ENCODE results near the gene HS2ST1.

HS2ST1 gene

DNA sequence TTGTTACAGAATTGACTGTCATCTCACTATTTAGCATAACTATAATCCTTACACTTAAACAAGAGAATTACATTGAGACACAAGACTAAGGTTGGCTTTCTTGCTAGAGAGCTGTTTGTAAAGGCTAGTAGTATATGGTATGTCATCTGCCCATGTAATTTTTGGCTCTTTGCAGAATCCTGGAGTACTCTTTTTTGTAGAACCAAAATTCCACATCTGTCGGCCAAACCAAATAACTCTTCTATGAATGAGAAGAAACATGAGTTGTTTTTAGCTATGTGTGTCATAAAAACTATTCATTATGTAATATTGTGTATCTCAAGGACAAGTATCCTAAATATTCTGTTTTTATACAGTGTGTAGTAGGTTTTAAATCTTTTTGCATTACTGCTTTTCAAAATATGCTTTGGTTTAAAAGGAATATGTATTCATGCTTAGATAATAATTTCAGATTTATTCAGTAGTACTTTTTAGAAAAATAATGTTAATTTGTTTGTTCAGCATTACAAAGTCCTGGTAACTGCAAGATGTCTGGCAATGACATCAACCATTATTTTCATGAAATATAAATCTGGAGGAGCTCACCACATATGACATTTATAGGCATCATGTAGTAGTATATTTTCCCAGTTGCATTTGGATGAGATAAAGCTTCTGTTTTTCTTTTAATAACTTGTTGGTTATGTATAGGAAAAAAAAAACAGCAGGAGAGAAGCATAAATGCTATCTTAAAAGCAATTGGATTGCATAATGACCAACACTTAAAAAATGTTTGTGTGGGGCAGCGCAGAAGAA is 159.8 kb downstream of the HS2ST1 start:
- no peak for DNase-seq

DNA sequence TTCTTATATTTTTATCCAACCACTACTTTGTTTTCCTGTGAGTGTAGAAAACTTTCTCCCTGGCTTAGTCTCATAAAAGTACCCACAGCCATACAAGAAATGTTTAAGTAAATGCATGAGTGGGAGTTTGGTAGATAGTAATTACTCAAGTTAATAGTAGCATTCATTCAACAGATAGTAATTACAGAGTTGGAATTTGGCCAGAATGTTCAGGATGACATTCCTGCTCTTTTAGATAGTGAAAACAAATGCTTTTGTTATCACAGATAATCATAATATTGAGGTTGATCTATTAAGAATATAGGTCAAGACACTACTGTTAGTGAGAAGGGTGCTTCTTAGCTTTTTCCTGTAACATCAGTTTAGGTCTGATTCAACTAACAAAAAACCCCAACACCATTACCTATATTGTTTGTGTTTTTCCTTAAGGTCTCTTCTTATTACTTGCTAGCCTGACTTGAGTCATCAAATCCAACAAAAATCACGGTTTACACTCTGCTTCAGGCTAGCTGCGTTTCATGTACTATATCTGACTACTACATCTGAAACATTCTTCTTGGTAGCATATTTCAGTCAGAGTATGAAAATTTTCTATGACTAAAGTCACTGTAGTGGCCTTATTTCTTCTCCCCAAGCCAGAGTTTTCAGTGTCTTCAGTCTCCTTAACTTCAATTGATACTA is 163.7 kb downstream of the HS2ST1 start:
- no peak for DNase-seq

DNA sequence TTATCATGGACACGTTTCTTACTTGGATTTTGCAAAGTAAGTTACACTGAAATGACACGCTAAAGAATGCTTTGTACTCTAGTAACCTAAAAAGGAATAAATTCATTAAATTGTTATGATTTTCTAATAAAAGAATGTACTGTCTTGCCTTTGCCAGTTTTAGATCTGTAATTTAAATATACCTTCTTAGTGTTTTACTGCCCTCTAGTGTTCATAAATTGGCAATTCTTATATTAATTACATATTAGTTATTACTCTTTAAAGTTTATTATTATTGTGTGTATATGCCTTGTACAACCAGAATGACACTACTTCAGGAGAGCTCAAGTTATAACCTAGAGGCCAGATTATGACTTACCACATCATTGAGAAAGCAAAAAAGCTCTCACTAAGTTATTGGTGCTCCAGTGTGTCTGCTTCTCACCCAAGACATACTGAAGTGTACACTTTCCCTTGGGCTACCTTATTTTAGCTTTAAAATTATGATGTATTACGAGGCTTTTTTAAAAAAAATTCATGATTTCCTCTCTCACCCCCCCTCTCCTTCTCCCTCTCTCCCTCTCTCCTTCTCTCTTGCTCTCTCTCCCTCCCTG is 169.9 kb downstream of the HS2ST1 start:
- no peak for DNase-seq

DNA sequence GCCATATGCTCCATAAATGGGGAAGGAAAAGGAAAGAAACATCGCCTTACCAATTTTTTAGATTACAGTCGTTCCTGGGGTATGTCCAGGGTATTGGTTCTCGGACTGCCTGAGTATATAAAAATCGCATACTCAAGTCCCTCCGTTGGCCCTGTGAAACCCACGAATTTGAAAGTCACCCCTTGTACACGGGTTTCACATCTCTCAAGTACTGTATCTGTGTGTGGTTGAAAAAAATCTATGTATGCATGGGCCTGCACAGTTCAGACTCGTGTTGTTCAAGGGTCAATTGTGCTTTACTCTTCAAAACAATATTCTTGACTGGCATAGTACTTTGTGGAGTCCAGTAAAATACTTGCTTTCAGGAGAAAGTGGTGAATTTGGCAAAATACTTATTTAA is 171.7 kb downstream of the HS2ST1 start:
- no peak for DNase-seq

DNA sequence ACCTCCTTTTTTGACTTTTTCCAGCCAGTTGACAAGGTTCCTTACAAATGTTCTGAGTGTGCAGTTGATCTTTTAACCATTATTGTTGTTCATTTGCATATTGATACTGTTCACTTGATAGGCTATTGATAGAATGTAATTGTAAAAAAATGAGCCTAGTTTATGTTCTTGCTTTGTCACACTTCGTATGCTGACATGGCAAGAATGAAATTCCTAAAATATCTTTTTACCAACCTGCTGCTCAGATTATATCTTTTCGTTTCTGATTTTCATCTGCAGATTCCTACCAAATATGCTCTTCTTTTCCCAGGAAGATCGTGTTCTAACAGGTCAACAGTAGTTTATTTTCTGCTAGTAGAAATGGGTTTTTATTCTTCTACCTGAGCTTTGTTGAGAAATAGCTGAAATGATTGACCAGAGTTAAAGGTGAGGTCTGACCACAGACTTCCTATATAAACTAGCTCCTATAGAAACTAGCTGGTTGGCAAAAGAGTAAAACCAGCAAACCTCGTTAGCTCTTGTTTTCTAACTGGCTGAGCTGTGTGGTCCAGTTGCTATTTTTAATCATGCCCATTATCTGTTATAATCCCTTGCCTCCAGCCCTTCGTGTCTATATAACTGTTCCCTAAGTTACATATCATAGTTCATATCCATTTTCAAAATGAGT is 174.8 kb downstream of the HS2ST1 start:
- DNase-seq, result no peak

DNA sequence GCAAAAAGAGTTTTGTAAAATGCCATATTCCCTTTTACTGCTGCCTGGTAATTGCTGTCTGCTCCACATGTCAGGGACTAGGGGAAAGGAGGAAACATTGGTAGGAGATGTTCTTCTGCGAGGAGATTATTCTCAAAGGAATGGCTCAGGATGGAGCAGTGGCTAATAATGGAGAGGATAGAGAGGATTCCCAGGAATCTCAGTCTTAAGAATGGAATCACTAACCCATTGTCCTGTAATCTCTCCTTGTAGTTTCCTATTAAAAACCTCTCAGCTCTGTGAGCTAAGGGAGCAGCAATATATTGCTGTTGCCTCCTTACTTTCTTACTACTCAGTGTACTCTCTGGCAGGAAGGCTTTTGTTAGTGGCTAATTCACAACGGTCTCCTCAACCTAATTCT is 175.4 kb downstream of the HS2ST1 start:
- DNase-seq, result no peak

DNA sequence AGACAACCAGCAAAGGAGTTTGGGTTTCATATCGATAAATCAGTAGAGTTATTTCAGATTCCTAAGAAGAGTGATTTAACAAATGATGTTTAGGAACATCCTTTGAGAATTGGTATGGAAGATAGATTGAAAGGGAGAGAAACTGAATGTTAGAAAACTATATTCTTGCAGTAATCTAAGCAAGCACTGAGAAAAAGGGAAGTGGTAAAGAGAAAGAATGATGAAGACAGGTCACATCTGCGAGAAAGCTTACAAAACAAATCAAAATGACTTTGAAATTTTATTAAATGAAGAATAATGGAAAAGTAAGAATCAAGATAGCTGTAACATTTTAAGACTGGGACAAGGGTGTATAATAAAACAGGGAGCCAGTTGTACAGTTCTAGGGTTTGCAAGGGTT is 177.0 kb downstream of the HS2ST1 start:
- no peak for DNase-seq

DNA sequence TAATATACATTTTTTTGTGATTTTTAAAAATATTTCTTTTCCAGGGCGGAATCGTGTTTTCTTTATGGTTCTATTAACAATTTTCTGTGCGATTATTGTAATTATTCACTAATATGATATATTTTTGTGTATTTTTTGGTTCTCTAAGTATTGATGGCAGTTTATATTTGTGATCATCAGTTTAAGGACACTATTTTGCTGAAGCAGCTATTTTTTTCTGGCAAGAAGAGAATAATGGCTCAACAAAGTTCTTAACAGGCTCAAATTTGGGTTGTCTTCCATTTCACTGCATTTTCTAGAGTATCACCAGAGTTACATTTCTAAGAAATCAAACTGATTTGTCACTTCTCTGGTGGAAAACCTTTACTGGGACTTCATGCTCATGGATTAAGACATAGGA is 178.4 kb downstream of the HS2ST1 start:
- DNase-seq, result no peak

DNA sequence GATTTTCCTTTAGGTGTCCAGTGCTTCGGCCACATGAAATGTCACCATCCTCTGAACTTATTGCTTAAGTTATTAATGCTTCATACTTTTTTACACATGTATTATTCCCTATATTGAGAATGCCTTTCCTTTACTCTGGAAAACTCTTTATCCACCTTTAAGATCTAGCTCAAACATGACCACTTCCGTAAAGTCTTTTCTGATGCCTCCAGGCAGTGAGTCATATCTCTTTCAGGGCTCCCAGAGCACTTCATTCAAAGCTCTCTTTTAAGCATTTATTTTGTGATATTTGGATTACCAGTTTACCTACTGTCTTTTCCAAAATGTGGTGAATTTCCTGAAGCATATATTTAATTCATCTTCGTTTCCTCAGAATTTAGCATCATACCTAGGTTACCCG is 178.9 kb downstream of the HS2ST1 start:
- no peak for DNase-seq

DNA sequence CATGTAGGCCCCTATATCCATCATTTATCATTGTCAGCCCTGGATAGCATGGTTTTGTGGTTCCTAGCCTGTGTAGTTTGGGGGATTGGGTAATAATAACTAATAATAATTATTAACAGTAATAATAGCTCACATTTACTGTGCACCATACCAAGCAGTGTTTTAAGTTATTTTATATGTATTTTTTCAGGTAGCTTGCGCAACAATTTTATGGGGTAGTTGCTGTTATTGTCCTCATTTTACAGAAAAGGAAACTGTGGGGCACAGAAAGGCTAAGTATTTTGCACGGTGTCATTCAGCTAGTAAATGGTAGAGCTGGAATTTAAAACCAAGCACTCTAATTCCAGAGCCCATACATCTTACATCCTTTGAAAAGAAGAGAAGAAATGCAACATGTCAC is 179.8 kb downstream of the HS2ST1 start:
- DNase-seq, result no peak

DNA sequence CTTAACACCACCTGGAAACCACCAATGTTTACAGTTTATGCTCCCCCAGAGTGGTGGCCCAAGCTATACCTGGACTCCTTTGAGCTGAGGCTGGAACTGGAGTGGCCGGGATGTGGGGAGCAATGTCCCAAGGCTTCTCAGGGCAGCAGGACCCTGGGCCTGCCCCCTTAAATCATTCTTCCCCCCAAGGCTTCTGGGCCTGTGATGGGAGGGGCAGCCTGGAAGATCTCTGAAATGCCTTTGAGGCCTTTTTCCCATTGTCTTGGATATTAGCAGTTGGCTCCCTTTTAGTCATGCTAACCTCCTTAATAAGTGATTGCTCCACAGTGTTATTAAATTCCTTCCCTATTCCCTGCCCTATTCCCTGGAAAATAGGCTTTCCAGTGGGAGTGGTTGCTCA is 185.8 kb downstream of the HS2ST1 start:
- DNase-seq, result no peak

DNA sequence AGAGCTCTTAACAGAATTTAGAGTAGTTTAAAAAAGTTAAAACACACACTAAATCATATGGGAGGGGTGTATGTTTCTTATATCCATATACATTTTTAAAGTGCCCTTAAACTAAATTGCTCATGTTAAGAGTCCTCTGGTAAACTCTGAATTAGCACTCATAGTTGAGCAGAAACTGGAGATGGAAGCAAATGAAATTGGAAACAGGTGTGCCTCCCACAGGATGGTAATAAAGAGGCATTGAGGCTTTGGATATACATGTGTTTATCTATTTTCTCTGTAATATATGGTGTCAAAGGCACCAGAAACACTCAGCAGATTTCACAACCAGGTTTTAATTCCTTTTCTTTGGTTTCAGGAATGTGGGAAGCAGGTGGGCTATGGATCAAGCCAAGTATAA is 188.6 kb downstream of the HS2ST1 start:
- DNase-seq, result no peak

DNA sequence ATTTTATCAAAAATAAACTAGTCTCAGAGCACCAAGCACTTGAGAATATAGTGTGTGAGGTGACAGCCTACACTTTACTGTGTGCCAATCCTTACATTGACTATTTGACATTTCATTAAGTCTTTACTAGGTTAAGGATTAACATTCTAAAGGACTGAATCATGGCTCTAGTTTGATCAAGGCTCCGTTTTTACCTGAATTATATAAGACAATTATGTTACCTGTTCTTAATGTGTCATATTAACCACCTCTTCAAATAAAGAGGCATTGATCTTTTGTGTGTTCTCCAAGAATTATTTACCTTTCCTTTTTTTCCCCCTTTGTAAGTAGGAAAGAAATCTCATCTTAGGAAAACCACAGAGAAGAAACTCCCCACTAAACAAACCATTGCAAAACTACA is 189.7 kb downstream of the HS2ST1 start:
- no peak for DNase-seq

DNA sequence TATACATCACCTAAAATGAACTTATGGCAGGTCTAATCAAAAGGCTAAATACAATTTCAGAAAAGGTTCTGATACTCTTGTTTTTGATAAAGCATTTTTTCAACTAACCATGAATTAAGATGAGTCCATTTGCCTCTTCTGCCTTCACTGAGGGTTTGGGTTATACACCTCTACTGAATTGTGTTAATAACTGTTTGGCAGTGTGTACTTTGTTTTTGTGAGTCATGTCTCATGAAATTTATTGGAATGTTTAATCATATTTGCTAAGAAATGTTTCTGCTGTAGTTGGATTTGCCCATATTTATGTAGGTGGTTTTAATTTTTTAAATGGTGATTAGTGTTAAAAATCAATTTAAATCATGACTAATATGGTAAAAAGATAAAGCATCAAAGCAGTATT is 190.5 kb downstream of the HS2ST1 start:
- DNase-seq, result no peak

DNA sequence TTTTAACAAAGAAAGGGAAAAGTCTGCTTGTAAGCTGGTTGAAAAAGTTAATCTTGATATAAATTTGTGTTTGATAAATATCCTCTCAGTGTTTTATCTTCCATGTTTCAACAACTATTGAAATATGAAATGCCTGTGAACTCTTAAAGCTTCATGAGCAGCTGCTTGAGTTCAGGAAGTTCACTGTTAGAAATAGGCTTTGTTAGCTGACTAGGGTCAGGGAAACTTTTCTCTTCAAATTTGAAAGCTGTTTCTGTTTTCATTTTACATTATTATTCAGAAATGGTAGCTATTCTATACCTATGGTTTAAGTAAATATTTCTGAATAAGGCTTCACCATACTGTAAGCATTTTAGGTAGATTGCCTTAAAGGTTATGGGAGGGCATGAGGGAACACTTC is 191.7 kb downstream of the HS2ST1 start:
- no peak for DNase-seq

DNA sequence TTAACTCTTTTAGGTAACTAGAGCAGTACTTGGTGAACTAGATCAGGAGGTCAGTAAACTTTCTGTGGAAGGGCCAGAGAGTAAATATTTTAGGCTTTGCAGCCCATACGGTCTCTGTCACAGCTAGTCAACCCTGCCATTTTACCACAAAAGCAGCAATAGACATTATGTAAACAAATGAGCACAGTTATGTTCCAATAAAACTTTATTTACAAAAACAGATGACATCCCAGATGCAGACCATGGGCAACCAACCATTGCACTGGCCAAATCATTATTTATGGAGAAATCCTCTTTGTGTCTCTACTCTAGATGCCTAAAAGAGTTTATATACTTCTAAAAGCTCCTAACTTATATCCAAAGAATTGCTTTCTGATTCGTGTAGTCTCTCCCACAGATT is 192.4 kb downstream of the HS2ST1 start:
- DNase-seq, result no peak

DNA sequence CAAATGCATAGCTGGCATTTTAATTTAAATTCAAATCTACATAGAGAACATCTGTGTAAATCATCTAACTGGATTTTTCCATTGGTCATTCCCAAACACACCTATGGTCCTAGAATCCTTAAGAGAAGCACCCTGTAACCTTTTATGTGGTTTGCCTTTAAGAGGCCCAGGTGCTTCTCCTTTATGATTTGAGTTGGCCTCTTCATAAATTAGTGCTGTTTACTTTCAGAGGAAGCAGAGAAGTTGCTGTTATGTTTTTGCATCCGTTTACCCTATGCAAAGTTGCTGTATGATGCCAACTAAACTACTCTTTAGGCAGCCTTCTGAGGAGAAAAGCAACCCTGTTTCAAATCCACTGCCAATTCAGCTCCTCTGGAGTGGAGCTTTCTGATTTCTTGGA is 193.8 kb downstream of the HS2ST1 start:
- DNase-seq, result no peak

DNA sequence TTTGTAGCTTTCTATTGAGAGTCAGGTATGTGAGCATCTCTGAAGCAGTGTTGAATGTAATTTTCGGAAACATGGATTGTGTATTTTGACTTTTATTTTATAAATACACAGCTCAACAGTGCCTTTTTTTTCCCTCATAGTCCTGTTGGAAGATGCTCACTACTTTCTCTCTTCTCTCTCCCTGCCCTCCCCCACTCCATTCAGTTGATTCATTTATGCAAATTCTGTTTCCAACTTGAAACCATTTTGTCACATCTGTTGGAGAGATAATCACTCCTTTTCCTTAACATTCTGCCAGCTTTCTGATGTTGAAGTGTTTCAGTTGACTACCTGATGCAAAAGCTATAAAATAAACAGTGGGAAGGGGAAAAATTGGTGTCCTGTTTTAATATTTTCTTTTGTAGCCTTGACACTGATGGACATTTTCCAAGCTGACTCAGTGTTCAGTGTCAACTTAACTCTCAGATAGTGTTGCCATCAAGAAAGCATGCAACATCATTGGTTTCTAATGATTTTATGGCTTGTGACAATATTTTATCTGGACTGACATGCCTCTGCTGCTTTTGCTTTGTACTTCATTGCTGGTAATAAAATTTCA is 194.5 kb downstream of the HS2ST1 start:
- no peak for DNase-seq

DNA sequence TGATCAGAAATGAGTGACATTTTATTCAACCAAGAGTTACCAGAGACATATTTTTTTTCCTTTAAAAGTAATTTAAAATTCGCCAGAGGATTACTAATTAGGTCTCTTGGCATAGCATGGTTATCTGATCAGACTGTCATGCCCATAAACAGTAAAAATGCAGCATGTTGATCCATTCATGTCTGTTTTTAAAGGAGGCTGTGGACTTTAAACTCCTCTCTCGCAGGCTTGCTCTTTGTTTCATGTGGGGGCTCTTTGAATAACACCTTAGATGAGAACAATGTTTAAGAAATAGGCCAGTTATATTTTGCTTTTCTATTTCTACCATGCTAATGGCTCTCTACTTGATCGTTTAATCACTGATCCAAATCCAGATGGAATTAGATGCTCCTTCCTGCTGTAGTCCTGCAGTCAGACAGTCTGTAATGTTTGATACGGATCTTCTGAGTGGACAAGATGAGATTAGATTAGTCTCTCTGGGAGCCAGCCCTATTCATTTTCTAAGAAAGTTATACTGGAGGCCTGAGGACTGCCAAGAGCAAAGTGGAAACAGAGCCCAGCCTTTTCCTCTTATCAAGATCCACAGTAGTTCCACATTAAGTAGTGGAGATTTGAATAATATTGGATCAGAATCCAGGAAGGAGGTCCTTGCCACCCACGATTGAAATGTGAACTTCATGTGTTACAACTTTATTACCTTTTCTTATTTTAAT is 197.4 kb downstream of the HS2ST1 start:
- no peak for DNase-seq

DNA sequence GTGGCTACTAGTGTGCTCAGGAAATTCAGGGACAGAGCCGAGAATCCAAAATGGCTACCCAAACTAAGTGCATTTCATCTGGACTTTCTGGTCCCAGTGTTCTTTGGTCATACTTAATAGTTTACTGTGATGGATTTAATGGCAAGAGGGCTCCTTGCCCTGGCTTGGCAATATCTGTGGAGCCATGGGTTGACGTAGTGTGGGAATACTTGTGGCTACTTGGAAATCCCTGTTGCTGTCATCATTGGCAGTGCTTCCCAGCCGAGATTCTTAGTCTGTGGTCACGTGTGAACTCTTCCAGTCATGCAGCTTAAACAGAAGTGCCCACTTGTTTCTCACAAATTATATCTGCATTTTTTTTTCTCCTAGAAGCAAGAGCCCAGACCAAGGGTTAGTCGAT is 198.9 kb downstream of the HS2ST1 start:
- no peak for DNase-seq

DNA sequence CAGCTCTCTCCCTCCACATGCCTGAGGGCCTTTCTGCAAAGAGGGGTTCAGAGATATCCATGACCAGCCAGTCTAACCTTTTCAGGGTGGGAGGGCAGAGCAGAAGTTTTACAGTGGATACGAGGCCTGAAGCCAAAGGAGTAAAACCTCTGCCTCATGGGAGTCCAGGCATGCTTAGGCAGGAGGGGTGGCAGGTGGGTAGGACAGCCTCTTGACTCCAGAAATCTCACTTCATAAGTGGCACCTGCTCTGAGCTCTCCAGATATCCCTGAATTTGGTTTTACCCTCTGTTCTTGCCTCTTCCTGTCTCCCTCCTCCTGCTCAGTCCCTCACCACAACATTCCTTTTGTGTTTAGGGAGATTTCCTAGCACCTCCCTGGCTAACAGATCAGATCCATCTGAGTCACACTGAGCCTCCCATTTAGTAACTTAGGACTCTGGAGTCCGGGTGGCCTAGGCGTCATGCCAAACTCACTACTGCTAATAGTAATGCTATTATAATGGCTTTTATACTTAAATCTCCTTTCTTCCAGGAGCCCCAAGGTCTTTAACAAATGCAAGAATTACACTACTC is 201.0 kb downstream of the HS2ST1 start:
- DNase-seq, result no peak

DNA sequence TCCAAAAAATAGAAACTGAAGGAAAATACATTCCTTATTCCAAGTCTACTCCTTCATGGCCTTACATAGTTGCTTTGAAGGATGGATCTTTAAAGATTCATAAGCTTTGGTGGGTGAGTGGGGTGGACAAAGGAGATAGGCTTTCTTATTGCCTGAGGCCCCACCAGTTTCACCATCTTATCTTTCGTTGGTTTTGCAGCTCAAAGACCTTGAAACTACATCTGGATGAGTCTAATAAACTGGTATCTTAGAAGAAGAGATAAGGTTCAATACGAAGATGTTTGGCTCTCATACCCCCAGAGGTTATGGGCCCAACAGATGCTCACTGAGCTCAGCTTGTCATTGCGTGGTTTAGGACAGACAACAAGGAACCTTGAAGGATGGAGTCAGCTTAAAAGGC is 201.5 kb downstream of the HS2ST1 start:
- DNase-seq, result no peak

Measured in 8988T (cell line).